Measurements from ENCODE around the gene GSTA4.
"Not testable (repeated sequence)": the region's sequence is repeated elsewhere in the genome, so short reads cannot be mapped to it uniquely, and the experiment has no call there.

Gene GSTA4

DNA sequence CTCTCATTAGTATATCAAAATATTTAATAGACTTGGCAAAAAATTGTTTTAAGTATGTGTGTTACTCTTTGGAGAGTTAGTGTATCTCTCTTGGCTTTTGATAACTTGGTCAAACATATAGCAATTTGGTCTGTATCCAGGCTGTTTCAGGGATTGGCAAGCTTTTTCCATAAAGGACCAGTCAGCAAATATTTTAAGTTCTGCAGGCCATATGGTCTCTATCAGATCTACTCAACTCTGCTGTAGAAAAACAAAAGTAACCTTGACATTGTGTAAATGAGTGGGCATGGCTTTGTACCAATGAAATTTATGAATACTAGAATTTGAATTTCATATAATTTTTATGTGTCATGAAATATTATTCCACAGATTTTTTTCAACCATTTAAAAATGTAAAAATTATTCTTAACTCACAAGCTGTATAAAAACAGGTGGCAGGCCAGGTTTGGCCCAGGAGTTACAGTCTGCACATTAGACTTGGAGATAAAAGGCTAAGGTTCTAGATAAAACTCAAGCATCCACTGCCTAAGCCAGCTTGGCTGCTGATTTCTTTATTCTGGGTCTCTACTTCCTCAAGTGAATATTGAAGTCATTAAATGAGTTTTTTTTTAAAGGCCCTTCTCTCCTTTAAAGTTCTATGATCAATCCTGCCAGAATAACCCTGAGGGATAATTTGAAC lies 13.7 kb downstream of the GSTA4 start:
- FAIRE-seq (no peak), DNase-seq (ENCODE audit: insufficient read length, low spot score) (no peak)

DNA sequence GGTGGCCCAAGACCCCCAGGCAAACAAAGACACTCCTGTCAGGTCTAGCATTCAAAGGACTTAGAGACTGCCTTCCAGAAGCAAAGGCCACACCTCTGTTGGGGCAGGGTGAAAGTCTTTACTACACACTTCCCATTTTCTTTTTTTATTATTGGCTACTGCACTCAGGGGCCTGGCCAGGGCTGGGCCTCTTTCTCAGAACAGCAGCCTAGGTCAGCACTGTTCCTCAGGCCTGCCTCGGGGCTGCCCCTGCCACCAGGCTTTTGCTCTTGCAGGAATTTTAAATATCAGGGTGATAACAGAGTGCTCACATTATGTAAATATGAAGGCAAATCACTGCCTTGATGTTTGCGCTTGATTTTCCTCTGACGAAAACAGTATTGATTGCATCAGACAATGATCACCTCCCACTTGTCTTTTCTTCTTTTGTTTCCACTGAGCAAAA lies 18.5 kb downstream of the GSTA4 start:
- DNase-seq (ENCODE audit: insufficient read length, low spot score) (no peak), FAIRE-seq (peak; percentile 88)

DNA sequence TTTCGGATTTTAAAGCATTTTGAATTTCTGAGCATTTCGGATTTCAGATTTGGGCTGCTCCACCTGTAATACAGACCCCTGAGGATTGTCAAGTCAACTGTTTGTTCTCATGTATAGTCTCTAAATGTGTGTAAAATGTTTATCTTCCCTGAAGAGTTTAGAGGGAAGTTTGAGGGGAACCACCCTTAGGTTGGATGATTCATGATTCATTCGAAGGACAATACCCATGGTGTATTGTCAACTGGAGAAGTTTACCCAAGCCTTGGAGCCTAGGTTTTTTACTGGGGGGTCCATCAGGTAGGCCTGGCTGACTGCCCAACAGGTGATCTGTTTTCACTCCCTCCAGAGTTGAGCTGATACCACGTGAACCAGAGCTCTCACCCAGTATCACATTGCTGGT lies 18.9 kb downstream of the GSTA4 start:
- no peak for DNase-seq (ENCODE audit: insufficient read length, low spot score)
- FAIRE-seq, result no peak

DNA sequence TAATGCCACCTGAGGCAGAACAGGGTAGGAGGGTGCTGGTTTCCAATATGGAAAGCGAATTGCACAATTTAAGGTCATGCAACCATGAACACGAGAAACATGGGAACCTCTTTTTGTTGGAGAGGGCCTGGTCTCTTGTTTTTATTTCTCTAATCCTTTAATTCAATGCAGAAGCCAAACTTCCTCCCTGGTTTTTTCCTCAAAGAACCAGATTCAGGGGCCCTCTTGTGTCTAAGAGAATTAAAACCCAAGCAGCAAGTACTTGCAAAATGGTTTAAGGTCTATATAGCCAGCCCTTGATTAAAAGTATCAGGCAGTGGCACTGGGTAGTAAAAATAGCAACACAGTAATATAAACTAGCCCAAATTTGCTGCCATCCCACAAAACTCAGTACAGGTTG lies 19.5 kb downstream of the GSTA4 start:
- FAIRE-seq (no peak), DNase-seq (ENCODE audit: insufficient read length, low spot score) (no peak)

DNA sequence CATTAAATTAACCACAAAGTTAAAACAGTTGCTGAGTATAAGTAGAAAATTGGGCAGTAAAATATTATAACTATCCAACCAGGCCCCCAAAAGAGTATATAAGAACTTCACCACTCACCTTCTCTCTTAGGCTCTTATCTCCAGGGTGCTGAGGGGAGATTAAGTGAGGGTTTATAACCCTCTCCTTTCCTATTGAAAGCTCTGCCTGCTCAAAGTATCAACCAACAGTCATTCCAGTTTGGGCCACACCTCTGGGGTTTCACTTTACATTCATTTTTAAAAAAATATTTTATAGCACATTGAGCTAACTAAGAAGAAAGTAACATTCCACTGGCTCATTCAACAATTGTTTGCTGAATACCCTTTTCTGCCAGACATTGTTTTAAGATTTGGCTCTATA lies 22.1 kb downstream of the GSTA4 start:
- FAIRE-seq, result no peak
- no peak for DNase-seq (ENCODE audit: insufficient read length, low spot score)

DNA sequence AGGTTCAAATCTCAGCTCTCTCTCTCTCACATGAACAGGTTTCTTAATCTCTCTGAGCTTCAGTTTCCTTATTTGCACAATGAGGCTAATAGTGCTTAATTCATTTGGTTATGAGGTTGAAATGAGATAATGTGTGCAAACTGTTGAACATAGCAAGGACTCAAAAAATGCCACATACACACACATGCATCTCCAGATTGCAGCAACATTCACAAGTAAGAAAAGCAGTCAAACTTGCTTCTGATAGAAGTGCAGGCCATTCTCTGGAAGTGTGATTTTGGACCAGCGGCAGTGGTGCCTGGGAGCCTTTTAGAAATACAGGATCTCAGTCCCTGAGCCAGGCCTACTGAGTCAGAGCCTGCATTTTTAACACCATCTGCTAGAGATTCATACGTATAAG lies 25.7 kb downstream of the GSTA4 start:
- FAIRE-seq, result no peak

DNA sequence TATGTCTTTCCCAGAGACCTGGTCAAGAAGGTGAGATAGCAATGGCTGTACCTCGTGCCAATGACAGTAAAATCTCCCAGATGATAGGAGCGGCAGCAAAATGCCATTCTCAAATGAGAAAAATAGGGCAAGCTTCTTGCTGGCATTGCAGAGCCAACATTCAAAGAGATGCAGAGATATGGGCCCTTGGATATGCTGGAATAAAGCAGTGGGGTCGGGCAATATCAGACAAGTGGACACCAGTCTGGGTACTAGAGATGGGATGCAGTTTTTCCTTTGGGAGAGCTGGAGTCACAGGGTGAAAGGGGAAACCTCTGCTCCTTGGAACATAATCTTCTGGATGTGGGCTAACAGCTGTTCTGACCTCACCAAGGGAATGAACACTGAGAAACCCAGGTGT lies 29.0 kb downstream of the GSTA4 start:
- DNase-seq (ENCODE audit: insufficient read length, low spot score) (no peak), FAIRE-seq (no peak)

More for the DNA sequence above, 25.7 kb downstream of the GSTA4 start:
- no peak for DNase-seq (ENCODE audit: insufficient read length, low spot score)

DNA sequence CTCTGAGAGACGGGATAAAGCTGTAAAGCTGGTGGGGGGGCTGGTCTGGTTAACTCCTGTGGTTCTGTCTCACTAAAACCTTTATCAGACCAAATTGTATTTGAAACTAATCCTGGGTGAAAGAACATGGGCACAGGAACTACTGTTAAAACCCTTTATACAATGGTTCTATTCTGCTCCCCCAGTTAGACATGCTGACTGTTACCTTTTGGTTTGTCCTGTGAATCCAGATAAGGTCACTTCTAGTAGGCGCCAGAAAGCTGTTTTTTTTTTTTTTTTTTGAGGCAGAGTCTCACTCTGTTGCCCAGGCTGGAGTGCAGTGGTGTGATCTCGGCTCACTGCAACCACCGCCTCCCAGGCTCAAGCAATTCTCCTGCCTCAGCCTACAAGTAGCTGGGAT lies 29.7 kb downstream of the GSTA4 start:
- FAIRE-seq (no peak), DNase-seq (ENCODE audit: insufficient read length, low spot score) (no peak)

DNA sequence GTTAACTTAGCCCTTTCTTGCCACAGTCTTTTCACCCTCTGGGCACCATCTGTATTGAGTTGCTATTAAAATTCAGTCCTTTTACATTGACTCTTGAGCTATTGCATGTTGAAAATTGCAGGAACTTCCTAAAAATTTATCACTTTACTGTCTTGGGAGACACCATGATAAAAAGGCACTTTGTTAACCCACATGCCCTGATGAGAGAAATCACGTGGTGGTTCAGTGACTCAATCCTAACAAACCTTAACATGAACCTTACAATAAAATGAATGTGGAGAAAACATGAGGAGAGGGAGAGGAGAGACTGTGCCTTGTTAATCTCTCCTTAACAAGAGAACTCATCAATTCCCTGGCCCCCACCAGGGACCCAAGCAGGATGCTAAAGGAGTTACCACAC lies 30.8 kb downstream of the GSTA4 start:
- FAIRE-seq, result no peak
- DNase-seq (ENCODE audit: insufficient read length, low spot score), result no peak

DNA sequence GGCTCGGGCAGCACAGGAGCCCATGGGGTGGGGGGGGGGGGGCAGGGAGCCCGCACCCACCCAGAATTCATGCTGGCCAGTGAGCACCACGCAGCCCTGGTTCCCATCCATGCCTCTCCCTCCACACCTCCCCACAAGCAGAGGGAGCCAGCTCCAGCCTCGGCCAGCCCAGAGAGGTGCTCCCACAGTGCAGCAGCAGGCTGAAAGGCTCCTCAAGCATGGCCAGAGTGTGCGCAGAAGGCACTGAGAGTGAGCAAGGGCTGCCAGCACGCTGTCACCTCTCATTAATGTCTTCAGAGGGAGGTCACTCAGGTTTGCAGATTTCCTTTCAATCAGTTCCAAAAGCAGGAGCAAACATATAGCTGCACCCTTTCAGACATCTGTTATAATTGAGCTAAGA lies 32.4 kb downstream of the GSTA4 start:
- no peak for DNase-seq (ENCODE audit: insufficient read length, low spot score)
- no peak for FAIRE-seq

DNA sequence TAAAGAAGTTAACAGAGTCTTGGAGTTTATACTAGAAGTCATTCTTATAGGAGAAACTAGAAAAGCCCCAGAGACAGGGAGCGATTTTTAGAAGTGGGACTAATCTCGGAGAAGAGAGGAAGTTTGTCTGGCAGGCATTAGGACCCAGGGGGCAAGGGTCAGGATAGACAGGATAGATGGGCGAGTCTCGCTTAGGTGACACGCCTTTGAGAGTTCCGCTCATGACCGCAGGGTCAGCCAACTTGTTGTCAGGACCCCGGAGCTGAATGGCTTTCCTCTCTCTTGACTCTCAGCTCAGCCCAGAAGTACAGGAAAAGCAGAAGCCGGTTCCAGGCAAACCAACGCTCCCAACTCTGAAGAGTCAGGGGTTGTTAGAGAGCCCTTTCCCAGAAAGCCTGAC lies 34.1 kb downstream of the GSTA4 start:
- FAIRE-seq; DNase-seq (ENCODE audit: insufficient read length, low spot score): not testable (repeated sequence)

DNA sequence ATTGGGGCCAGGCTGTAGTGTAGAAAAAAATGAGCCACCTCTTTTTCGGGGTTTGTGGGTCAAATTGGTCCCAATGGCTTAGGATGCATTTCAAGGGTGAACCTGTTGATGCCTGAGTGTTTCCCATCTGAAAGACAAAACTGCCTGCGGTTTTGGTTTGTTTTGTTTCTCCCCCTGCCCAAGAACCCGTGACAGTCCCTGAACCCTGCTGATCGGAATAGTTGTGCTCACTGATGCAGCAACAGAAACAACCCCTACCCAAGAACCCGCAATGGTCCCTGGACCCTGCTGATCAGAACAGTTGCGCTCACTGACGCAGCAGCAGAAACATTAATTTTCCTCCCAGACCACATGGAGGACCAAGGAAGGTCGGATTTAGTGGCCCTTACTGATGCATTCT lies 34.9 kb downstream of the GSTA4 start:
- FAIRE-seq; DNase-seq (ENCODE audit: insufficient read length, low spot score): not testable (repeated sequence)

DNA sequence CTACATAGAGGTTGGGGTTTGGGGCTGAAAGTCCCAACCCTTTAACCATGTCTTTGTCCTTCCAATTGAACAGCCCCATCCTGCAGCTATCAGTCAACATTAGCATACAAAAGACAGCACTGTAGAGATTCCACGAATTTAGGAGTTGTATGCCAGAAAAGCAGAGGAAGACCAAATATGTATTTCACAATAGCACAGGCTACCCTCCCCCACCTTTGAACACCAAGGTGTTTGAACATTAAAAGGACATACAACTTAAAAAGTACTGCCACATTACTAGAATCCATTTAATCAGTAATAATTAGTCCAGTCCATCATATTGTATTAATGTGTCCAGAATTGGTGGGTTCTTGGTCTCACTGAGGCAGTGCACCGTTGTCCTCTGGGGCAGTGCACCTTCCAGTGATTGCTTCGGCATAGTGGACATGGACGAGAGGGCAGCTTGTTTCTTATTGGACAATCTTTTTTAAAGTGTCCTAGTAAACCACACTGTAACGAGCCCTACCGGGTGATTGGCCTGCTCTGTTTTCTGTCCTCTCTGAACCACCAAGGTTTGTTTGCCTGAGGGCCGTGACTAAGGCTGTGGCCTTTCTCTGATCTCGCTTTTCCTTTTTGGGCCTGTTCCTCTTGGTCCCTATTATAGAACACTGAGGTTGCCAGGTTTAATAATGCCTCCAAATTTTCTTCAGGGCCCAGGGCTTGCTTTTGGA lies 36.4 kb downstream of the GSTA4 start:
- DNase-seq (ENCODE audit: insufficient read length, low spot score) (no peak), FAIRE-seq (no peak)

DNA sequence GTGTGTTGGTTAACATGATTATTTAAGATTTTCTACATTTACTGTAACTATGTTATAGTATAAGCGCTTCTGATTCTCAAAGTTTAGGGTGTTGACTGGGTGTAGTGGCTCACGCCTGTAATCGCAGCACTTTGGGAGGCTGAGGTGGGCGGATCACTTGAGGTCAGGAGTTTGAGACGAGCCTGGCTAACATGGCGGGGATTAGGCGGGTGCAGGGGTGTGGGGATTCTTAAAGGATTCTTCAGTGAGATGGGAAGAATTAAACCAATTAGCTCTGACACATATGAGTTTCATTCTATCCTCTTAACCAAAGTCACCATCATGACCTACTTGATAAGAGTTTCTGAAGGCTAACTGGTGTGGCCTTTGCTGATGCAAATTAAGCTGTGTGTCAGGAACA lies 39.2 kb downstream of the GSTA4 start:
- DNase-seq (ENCODE audit: insufficient read length, low spot score) (no peak), FAIRE-seq (no peak)

DNA sequence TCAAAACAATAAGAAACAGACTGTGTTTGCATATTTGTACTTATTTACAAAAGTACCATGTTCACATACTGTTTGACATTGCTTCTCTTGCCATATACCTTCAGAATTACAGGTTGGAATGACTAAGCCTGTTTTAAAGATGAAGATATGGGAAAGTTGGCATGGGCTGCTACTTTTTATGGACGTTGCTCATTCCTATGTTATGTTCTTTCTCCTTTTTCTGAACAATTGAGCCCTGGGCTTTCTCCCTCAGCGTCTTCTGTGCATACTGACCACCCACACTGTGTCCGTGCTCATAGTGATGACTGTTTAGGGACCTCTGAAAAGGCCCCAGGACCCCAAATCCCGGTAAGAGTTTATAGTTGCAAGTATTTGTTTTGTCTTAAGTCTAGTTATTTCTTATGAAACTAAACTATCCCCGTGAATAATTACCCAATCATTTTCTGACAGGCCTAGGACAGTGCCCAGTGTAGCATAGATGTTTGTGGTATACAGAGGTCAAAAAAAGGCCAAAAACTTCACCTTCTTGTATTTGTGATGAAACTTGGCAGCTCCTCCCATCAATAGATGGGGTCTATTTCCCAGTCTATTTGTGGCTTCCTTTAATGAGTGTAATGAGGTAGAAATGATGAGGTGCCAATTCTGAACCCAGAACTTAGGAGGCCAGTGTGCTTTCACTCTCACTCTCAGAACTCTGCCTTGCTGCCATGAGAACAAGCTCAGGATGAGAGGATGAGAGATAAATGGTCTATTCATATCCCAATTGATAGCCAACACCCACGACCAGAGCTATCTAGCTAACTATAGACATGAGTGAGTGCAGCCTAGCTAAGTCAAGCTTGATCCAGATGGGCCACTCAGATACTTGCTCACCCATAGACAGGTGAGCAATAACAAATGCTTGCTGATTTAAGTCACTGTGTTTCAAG lies 40.9 kb downstream of the GSTA4 start:
- FAIRE-seq, result no peak

DNA sequence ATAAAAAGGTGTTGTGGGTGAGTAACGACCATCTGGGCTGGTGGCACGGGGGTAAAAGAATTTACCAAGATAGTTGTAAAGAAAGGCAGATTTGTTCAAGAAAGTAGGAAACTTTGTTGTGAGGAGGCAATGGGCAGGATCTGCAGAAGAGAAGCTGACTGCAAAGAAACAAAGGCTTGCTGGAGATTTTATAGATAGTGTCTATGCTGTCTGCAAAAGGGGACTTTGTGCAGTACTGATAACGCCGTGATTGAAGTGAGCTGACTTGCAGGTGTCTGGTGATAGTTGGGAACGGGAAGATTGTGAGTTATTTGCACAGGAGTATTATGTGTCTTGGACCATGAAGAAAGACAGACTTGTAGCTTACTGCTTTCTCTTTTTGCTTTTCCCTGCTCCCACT lies 48.8 kb downstream of the GSTA4 start:
- no peak for DNase-seq (ENCODE audit: insufficient read length, low spot score)
- FAIRE-seq, result no peak

More for the DNA sequence above, 40.9 kb downstream of the GSTA4 start:
- no peak for DNase-seq (ENCODE audit: insufficient read length, low spot score)

DNA sequence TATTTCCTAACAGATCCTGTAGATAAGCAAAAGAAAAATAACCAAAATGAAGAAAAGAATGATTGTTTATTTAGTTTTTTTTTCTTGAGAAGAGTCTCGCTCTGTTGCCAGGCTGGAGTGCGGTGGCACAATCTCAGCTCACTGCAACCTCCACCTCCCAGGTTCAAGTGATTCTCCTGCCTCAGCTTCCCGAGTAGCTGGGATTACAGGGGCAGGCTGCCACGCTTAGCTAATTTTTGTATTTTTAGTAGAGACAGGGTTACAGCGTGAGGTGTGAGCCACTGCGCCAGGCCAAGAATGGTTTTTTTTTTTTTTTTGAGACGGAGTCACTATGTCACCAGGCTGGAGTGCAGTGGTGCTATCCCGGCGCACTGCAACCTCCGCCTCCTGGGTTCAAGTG lies 52.3 kb downstream of the GSTA4 start:
- FAIRE-seq; DNase-seq (ENCODE audit: insufficient read length, low spot score): not testable (repeated sequence)

DNA sequence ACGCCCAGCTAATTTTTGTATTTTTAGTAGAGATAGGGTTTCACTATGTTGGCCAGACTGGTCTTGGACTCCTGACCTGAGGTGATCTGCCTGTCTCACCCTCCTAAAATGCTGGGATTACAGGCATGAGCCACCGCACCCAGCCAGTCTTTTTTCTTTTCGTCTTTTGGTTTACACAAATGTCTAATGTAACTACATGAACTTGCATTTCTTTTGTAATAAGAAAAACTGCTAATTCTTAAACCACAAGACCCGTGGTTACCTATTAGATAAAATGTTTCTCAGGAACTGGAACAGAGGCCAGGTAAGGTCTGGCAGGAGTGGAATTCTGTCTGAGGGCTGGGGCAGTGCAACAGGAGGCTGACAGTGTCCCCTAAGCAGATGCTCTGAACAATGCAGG lies 52.9 kb downstream of the GSTA4 start:
- FAIRE-seq, result no peak

DNA sequence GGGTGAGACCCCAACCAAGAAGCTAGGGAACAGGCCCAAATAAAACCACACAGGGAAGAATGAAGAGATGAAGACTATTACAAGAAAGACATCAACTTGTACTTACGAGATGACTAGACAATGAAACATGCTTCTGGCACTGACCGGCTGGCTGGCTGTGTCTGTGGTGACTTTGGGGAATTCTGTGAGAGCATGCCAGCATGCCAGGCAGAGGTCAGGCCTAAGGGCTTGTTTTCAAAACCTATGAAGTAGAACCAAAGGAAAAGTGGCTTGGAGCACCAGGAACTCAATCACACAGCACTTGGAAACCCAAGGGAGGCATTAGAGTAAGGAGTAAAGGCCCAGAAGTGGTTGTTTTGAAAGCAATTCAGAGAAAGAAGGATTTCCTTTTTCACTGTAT lies 57.2 kb downstream of the GSTA4 start:
- DNase-seq (ENCODE audit: insufficient read length, low spot score) (no peak), FAIRE-seq (no peak)

More for the DNA sequence above, 52.9 kb downstream of the GSTA4 start:
- no peak for DNase-seq (ENCODE audit: insufficient read length, low spot score)

DNA sequence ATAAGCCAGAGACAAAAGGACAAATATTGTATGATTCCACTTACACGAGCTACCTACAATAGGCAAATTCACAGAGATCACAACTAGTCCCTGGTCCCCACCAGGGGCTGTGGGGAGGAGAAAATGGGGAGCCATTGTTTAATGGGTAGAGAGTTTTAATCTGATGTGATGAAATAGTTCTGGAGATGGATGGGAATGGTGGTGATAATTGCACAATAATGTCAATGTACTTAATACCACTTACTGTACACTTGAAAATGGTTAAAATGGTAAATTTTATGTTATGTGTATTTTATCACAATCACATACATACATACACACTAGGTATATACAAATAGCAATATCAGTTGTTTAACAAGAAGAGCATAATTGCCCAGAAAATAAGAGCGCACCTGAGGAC lies 61.3 kb downstream of the GSTA4 start:
- no peak for FAIRE-seq
- DNase-seq (ENCODE audit: insufficient read length, low spot score), result no peak

DNA sequence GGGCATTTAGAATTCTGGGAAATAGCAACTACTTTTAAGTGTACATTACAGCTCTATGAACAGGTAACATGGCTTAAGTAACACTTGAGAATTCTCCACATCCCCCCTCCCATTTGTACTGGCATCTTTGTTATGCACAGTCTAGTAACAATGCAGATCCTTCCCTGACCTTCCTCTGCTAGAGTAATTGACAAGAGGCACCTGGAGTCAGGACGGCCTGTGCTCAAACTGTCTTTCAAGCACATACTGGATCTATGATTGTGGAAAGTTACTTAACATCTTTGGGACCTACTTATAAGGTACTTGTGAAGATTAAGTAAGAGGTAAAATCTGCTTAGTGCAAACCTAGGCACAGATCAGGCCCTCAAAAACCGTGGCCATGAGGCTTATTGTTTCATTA lies 63.7 kb downstream of the GSTA4 start:
- no peak for FAIRE-seq
- DNase-seq (ENCODE audit: insufficient read length, low spot score), result no peak

Measured in GM19239 (cell line).